ENCODE measurements around the gene USH1C.

- TF ChIP-seq POLR2A (IDR thresholded peaks at IDR 0.05), result no peak
- TF ChIP-seq, protein P1, sequence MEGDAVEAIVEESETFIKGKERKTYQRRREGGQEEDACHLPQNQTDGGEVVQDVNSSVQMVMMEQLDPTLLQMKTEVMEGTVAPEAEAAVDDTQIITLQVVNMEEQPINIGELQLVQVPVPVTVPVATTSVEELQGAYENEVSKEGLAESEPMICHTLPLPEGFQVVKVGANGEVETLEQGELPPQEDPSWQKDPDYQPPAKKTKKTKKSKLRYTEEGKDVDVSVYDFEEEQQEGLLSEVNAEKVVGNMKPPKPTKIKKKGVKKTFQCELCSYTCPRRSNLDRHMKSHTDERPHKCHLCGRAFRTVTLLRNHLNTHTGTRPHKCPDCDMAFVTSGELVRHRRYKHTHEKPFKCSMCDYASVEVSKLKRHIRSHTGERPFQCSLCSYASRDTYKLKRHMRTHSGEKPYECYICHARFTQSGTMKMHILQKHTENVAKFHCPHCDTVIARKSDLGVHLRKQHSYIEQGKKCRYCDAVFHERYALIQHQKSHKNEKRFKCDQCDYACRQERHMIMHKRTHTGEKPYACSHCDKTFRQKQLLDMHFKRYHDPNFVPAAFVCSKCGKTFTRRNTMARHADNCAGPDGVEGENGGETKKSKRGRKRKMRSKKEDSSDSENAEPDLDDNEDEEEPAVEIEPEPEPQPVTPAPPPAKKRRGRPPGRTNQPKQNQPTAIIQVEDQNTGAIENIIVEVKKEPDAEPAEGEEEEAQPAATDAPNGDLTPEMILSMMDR (IDR thresholded peaks at IDR 0.05), result no peak
These were observed 55.7 kb downstream of the USH1C start for GRCh38 chr11:17488563-17488962.
